ACC112 (cell line): Measurements from ENCODE around the gene EMC10.

ENCODE experiments used
- H2AFZ ChIP-seq: fragments of 200-600 bp; sonication (generic); one replicate; pipeline ENCODE4 v1.6.0; 2017; ENCODE audit warnings: antibody characterized with exemption, low read length; ENCODE audit not compliant: unreplicated experiment
- H3K27ac ChIP-seq: fragments of 200-600 bp; sonication (generic); 2 replicates; pipeline ENCODE4 v1.5.1; 2014; ENCODE audit warnings: low read depth, mild to moderate bottlenecking, antibody characterized with exemption, low read length, moderate library complexity
- H3K27me3 ChIP-seq: fragments of 200-600 bp; sonication (generic); 2 replicates; pipeline ENCODE4 v1.6.1; 2014; ENCODE audit warnings: mild to moderate bottlenecking, antibody characterized with exemption, low read length, moderate library complexity, mixed read lengths; ENCODE audit not compliant: insufficient read depth
- H3K36me3 ChIP-seq: fragments of 200-600 bp; sonication (generic); 2 replicates; pipeline ENCODE4 v1.6.1; 2016; ENCODE audit warnings: mild to moderate bottlenecking, antibody characterized with exemption, low read length, moderate library complexity, mixed read lengths; ENCODE audit not compliant: insufficient read depth
- H3K4me1 ChIP-seq: fragments of 200-600 bp; sonication (generic); one replicate; pipeline ENCODE4 v1.6.1; 2016; ENCODE audit warnings: low read length, mixed read lengths; ENCODE audit not compliant: insufficient read depth, unreplicated experiment, control insufficient read depth
- H3K4me3 ChIP-seq: fragments of 200-600 bp; sonication (generic); 2 replicates; pipeline ENCODE4 v1.5.1; 2014; ENCODE audit warnings: mild to moderate bottlenecking, low read depth, low read length
- H3K79me2 ChIP-seq: fragments of 200-600 bp; sonication (generic); one replicate; pipeline ENCODE4 v1.6.0; 2016; ENCODE audit warnings: low read length; ENCODE audit not compliant: control insufficient read depth, unreplicated experiment, insufficient read depth

The EMC10 gene

GRCh38 chr19:50510700-50511068 lies 34.4 kb downstream of the EMC10 start:
- H3K27me3 ChIP-seq = no peaks in the 10 kb centered on the region
- H3K27ac ChIP-seq = peak overlapping the region; percentile 29; the same call in 1 of the 2 replicates
- H3K4me3 ChIP-seq = peak overlapping the region; percentile 96
- H3K36me3 ChIP-seq = no peaks in the 10 kb centered on the region
- no peaks in the 10 kb centered on the region for H3K4me1 ChIP-seq
- H3K79me2 ChIP-seq = peaks cover 9% of the 10 kb centered on the region
- H2AFZ ChIP-seq = peak overlapping the region; percentile 69

DNA sequence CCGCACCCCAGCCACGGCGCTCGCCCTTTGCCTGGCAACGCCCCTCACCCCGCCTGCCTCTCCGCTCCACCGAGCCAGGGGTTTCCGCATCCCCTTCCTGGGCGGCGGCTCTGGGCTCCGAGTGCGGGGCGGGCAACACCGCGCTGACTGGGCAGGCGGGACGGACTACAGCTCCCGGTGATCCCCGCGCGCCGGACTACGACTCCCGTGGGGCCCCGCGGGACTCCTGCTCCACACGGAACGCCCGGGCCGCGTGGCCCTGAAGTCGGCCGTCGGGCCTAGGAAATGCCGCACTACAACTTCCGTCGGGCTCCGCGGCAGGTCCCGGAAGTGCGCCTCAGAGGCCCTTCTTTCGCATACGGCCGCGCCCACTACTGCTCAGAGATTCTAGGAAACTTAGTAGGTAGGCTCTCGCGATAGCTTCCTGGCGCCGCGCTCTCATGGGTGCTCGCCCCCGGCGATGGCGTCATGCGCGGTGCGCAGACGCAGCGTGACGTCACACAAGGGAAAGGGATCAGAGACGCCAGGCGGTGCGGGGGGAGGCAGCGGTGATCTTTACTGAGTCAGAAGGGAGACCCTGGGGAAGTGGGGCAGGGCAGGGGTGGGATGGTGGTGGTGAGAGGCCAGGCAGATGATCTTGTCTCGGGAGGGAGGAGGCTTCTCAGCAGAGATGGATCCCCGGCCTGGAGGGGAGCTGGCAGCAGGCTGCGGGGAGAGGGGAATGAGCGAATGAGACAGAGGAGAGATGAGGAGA lies 34.9 kb downstream of the EMC10 start, which contains the start of gene JOSD2:
Gene JOSD2 (minus strand): TSS at position 123 of the 754 bp plus-strand sequence. CDS start 760 bp downstream, outside the sequence.
- Histone ChIP-seq H3K27me3 (no peaks in the 10 kb centered on the region), H3K27ac (peak within 1 kb of the TSS; percentile 61), H2AFZ (peak within 1 kb of the TSS; percentile 69), H3K4me1 (no peaks in the 10 kb centered on the region), H3K79me2 (peaks cover 9% of the 10 kb centered on the region), H3K36me3 (no peaks in the 10 kb centered on the region), H3K4me3 (peak within 1 kb of the TSS; percentile 96)

- Histone ChIP-seq H3K27ac (no peak overlapping the region), H2AFZ (no peak overlapping the region), H3K36me3 (no peaks in the 10 kb centered on the region), H3K4me3 (peak overlapping the region; percentile 96), H3K79me2 (peaks cover 9% of the 10 kb centered on the region), H3K27me3 (no peaks in the 10 kb centered on the region), H3K4me1 (no peaks in the 10 kb centered on the region)
These were observed 36.0 kb downstream of the EMC10 start for GRCh38 chr19:50512112-50512998.

DNA sequence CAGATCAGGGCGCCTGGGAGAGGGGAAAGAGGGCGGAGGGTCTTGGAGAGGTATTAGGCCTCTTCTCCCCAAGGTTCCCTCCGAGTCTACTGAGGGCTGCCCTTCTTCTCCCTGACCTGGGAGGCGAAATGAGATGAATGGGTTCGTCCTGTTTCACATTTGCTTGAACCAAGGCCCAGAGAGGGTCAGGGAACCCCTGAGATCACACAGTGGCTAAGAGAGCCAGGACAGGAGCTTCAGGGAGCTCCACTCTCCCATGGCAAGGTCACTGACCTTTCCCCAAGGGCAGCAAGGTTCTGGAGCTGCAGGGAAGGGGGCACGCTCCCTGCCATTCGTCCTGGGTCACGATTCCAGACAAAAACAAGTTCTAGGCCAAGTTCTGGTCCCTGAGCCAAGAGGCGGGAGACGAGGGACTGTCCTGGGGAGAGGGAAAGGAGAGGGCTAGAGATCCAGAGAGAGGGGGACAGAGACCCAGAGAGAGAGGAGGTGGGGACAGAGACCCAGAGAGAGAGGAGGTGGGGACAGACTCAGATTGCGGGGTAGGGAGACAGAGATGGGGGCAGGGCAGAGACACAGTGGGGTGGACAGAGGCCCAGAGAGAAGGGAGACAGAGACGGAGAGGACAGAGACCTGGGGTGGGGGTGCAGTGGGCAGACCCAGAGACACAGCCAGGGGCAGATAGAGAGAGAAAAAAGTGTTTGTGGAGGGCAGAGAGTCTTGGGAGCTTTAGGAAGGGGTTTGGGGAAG lies 36.9 kb downstream of the EMC10 start:
- Histone ChIP-seq H2AFZ (no peak overlapping the region), H3K4me3 (no peak overlapping the region), H3K27me3 (no peaks in the 10 kb centered on the region), H3K27ac (no peak overlapping the region), H3K79me2 (peaks cover 9% of the 10 kb centered on the region), H3K4me1 (no peaks in the 10 kb centered on the region), H3K36me3 (no peaks in the 10 kb centered on the region)

- no peak within 1 kb of the TSS for H3K4me3 ChIP-seq
- no peaks in the 10 kb centered on the region for H3K27me3 ChIP-seq
- H2AFZ ChIP-seq = no peak within 1 kb of the TSS
- no peaks in the 10 kb centered on the region for H3K4me1 ChIP-seq
- no peaks in the 10 kb centered on the region for H3K36me3 ChIP-seq
- no peak within 1 kb of the TSS for H3K27ac ChIP-seq
- H3K79me2 ChIP-seq = peaks cover 9% of the 10 kb centered on the region
These were observed 37.5 kb downstream of the EMC10 start, which contains the start of gene ASPDH for GRCh38 chr19:50513746-50514345. ASPDH (minus strand) TSS chr19:50513913; CDS start chr19:50513823, 90 bp downstream.

DNA sequence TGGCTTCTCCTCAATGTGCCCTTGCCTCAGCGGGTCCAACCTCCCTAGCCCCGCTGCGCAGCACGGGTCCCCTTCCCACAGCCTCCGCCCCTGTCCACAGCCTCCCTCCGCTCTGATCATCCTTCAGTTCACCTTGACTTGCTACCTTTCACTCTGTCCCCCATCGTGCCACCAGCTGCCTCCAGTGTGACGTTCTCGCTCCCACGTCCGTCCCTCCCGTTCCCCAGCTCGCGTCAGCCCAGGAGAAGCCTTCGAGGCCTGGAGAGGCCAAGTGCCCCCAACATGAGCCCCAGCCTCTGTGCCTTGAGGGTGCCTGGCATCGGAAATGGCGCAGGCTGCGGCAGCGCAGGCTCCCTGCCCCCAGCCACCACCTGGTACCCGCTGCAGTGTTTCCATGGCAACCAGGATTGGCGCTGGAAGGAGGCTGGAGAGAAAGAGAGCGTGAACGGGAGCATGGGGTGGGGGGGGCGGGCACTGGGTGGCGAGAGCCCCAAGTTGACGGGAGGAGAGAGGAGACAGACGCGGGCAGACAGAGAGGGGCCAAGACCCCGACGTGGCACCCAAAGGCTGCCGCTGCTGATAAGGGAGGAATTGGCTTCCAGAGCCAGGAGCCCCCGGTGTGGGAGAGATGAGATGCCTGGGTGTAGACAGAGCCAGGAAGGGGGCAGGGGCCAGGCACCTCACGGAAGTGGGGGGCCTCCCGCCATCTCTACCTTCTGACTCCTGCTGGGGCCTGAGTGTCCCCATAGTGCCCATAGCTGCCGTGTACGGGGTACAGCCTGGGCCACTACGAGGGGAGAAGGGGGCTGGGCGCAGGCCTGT lies 38.2 kb downstream of the EMC10 start:
- H3K79me2 ChIP-seq = peaks cover 9% of the 10 kb centered on the region
- no peak overlapping the region for H3K27ac ChIP-seq
- no peaks in the 10 kb centered on the region for H3K36me3 ChIP-seq
- no peaks in the 10 kb centered on the region for H3K27me3 ChIP-seq
- no peak overlapping the region for H2AFZ ChIP-seq
- no peaks in the 10 kb centered on the region for H3K4me1 ChIP-seq
- H3K4me3 ChIP-seq = no peak overlapping the region

DNA sequence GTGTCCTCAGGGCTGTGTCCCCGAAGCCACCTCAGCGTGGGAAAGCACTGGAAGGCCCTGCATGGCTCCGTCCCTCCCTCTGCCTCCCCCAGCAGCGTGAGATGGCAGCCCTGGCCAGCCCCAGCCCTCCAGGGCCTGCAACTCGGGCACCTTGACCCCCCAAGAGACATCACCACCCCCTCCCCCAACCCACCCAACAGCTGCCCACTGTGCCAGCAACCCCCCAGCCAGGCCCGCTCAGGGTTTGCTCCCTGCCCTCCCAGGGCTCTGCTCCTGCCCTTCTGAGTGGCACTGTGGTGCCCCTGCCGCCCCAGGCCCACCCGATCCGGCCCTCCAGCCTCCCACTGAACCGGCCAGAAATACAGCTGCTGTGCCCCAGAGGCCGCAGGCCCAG lies 38.9 kb downstream of the EMC10 start:
- no peak overlapping the region for H3K27ac ChIP-seq
- H2AFZ ChIP-seq = no peak overlapping the region
- no peaks in the 10 kb centered on the region for H3K27me3 ChIP-seq
- H3K4me3 ChIP-seq = no peak overlapping the region
- no peaks in the 10 kb centered on the region for H3K36me3 ChIP-seq
- peaks cover 9% of the 10 kb centered on the region for H3K79me2 ChIP-seq
- H3K4me1 ChIP-seq = no peaks in the 10 kb centered on the region

DNA sequence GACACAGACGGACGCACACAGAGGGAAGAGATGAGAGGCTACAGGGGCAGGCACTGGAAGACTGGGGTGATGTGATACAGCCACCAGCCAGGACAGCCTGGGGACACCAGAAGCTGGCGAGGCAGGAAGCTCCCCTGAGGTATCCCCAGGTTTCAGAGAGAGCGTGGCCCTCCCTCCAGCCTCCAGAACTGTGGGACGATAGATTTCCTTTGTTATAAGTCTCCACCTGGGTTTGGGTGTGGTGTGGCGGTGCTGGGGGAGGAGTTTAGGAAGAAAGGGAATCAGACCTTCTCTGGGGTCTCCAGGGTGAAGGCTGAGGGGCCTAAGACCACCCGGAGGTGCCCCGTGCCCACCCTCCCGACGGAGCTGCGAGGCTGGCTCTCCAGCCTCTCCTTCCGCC lies 40.1 kb downstream of the EMC10 start:
- Histone ChIP-seq H3K4me1 (no peaks in the 10 kb centered on the region), H3K27ac (no peak overlapping the region), H3K4me3 (no peak overlapping the region), H3K79me2 (peaks cover 3% of the 10 kb centered on the region), H3K27me3 (no peaks in the 10 kb centered on the region), H3K36me3 (no peaks in the 10 kb centered on the region), H2AFZ (no peak overlapping the region)

DNA sequence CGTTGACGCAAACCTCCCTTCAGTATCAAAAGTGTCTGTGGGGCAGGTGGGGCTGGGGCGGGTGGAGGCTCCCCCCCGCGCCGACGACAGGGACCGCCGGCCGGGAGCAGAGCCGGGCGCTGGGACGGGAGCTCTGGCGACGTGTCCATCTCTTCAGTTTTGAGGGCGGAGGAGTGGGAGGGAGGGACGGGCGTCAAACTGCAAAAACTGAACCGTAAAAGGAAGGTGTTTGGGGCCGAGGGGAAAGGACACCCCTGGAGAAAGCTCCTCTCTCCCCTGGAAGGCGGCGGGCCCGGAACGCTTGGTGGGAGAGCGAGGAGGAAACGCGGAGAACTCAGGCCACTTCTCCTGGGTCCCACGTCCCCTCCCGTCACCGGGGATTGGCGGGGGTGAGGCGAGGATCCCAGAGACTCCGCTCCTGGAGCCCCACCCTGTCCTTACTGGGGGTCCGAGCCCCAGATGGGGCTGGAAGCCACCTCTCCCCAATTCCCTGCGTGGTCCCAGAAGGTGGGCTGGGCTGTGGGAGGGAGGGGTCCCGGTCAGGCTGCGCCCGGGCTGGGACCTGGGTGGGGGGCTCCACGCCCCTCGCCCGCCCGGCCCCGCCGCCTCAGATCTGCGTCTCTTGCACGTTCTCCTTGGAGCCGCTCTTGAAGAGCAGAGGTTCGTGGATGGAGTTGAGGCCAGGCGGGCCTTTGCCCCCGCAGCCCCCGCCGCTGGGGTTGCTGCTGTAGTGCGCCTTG lies 40.8 kb downstream of the EMC10 start:
- Histone ChIP-seq H3K79me2 (peaks cover under 1% of the 10 kb centered on the region), H3K4me3 (no peak overlapping the region), H3K27me3 (no peaks in the 10 kb centered on the region), H3K4me1 (no peaks in the 10 kb centered on the region), H3K36me3 (no peaks in the 10 kb centered on the region), H3K27ac (no peak overlapping the region), H2AFZ (no peak overlapping the region)
